Neural cell (in vitro differentiated cells): Measurements from ENCODE around the gene ZFP90. TPM values are rescaled to one million over a fixed set of nuclear protein-coding genes. Genes with fewer than 3 reads are reported as not detected.

Source experiments
- H2AFZ ChIP-seq: fragments of 200-600, 300-800 bp; sonication (generic), shearing (Covaris generic); 2 replicates; pipeline ENCODE4 v1.6.0; 2014; ENCODE audit warnings: low read depth, mild to moderate bottlenecking, antibody characterized with exemption, low read length, moderate library complexity
- H3F3A ChIP-seq: fragments of 200-600 bp; shearing (Covaris generic); 2 replicates; pipeline ENCODE4 v1.6.1; 2016; ENCODE audit warnings: mild to moderate bottlenecking, moderate library complexity, mixed read lengths, antibody characterized with exemption, low read length; ENCODE audit not compliant: insufficient read depth, poor library complexity, severe bottlenecking
- H3K27ac ChIP-seq: fragments of 200-600, 300-800 bp; sonication (generic), shearing (Covaris generic); 2 replicates; pipeline ENCODE4 v1.5.1; 2014; ENCODE audit warnings: mild to moderate bottlenecking, low read length, moderate library complexity
- H3K27me3 ChIP-seq: fragments of 300-800, 200-600 bp; sonication (generic), shearing (Covaris generic); 2 replicates; pipeline ENCODE4 v1.6.0; 2014; ENCODE audit warnings: mild to moderate bottlenecking, low read depth, low read length, moderate library complexity; ENCODE audit not compliant: insufficient read depth
- H3K36me3 ChIP-seq: fragments of 300-800, 200-600 bp; sonication (generic), shearing (Covaris generic); 2 replicates; pipeline ENCODE4 v1.5.1; 2014; ENCODE audit warnings: mild to moderate bottlenecking, antibody characterized with exemption, low read length, moderate library complexity; ENCODE audit not compliant: insufficient read depth
- H3K4me2 ChIP-seq: fragments of 300-800, 200-600 bp; sonication (generic), shearing (Covaris generic); 2 replicates; pipeline ENCODE4 v1.6.0; 2014; ENCODE audit warnings: mild to moderate bottlenecking, low read length
- H3K4me3 ChIP-seq: fragments of 300-800, 200-600 bp; sonication (generic), shearing (Covaris generic); 2 replicates; pipeline ENCODE4 v1.5.1; 2014; ENCODE audit warnings: mild to moderate bottlenecking, low read length, moderate library complexity
- H3K79me2 ChIP-seq: fragments of 200-600 bp; shearing (Covaris generic); replicated peaks from 2 replicates; pipeline ENCODE4 v1.6.0; 2014; ENCODE audit warnings: mild to moderate bottlenecking, low read length, moderate library complexity; ENCODE audit not compliant: insufficient read depth
- H3K9ac ChIP-seq: fragments of 300-800, 200-600 bp; sonication (generic), shearing (Covaris generic); 2 replicates; pipeline ENCODE4 v1.6.1; 2016; ENCODE audit warnings: mild to moderate bottlenecking, low read length, mixed read lengths
- H3K9me2 ChIP-seq: fragments of 200-600 bp; shearing (Covaris generic); 2 replicates; pipeline ENCODE4 v1.6.1; 2016; ENCODE audit warnings: mild to moderate bottlenecking, low read length, mixed read lengths; ENCODE audit not compliant: insufficient read depth
- H3K9me3 ChIP-seq: fragments of 200-600, 300-800 bp; sonication (generic), shearing (Covaris generic); 2 replicates; pipeline ENCODE4 v1.6.1; 2016; ENCODE audit warnings: mild to moderate bottlenecking, mixed run types, low read length, moderate library complexity, mixed read lengths
- H4K20me1 ChIP-seq: fragments of 200-600 bp; shearing (Covaris generic); 2 replicates; pipeline ENCODE4 v1.6.1; 2016; ENCODE audit warnings: mild to moderate bottlenecking, mixed run types; ENCODE audit not compliant: insufficient read depth
- CTCF ChIP-seq: fragments of 450-650 bp; IDR thresholded peaks from 2 replicates; pipeline ENCODE4 v1.5.1; 2014; ENCODE audit warnings: antibody characterized with exemption, mild to moderate bottlenecking, moderate library complexity; ENCODE audit not compliant: poor library complexity, severe bottlenecking
- EP300 ChIP-seq: fragments of 450-650 bp; conservative IDR thresholded peaks from 2 replicates; pipeline ENCODE4 v1.6.1; 2014; ENCODE audit warnings: antibody characterized with exemption, mild to moderate bottlenecking, moderate library complexity; ENCODE audit not compliant: poor library complexity, severe bottlenecking
- EZH2 ChIP-seq: fragments of 200-600, 300-800 bp; shearing (Covaris generic), sonication (generic); IDR thresholded peaks from 2 replicates; pipeline ENCODE4 v1.6.1; 2014; ENCODE audit warnings: antibody characterized with exemption, low read length, borderline replicate concordance, mild to moderate bottlenecking; ENCODE audit not compliant: insufficient read depth, poor library complexity, severe bottlenecking
- MXI1 ChIP-seq: fragments of 450-650 bp; conservative IDR thresholded peaks from 2 replicates; pipeline ENCODE4 v1.6.1; 2014; ENCODE audit warnings: antibody characterized with exemption, mild to moderate bottlenecking; ENCODE audit not compliant: poor library complexity, severe bottlenecking
- POLR2AphosphoS5 ChIP-seq: IDR thresholded peaks from 2 replicates; pipeline ENCODE4 v1.6.1; 2012
- RAD21 ChIP-seq: fragments of 450-650 bp; conservative IDR thresholded peaks from 2 replicates; pipeline ENCODE4 v1.6.1; 2014; ENCODE audit warnings: antibody characterized with exemption, mild to moderate bottlenecking, moderate library complexity
- REST ChIP-seq: IDR thresholded peaks from 2 replicates; pipeline ENCODE4 v1.6.1; 2012; ENCODE audit warnings: borderline replicate concordance
- SMC3 ChIP-seq: fragments of 450-650 bp; conservative IDR thresholded peaks from 2 replicates; pipeline ENCODE4 v1.6.1; 2014; ENCODE audit warnings: antibody characterized with exemption, mild to moderate bottlenecking, moderate library complexity; ENCODE audit not compliant: poor library complexity
- TAF1 ChIP-seq: IDR thresholded peaks from 2 replicates; pipeline ENCODE4 v1.6.1; 2012; ENCODE audit warnings: low read depth
- polyA minus RNA-seq: library from RNA; depleted of rRNA, polyadenylated mRNA; stranded (reverse); fragments of >200 nt; gene quantifications from 2 replicates; pipeline ENCODE4 v1.2.3, GENCODE V29; 2014
- polyA plus RNA-seq: library from polyadenylated mRNA; depleted of rRNA; stranded (reverse); fragments of >200 nt; gene quantifications from 2 replicates; pipeline ENCODE4 v1.2.3, GENCODE V29; 2014

The ZFP90 gene
- polyA plus RNA-seq (73.6 TPM in 2 replicates), polyA minus RNA-seq (132 and 148 TPM in 2 replicates)

GRCh38 chr16:68538880-68539701 lies at the start of gene ZFP90:
Gene ZFP90, plus strand, starts transcription at chr16:68539291. Its CDS starts 502 bp downstream, at chr16:68539793.
- H3K9me2 ChIP-seq = no peaks in the 10 kb centered on the region
- H3K36me3 ChIP-seq = peaks cover 17% of the 10 kb centered on the region
- H3K9me3 ChIP-seq = peaks cover 6% of the 10 kb centered on the region
- H3K27ac ChIP-seq = peak within 1 kb of the TSS; percentile 89
- H3K4me2 ChIP-seq = peak within 1 kb of the TSS; percentile 86
- peak; percentile 12 for TF ChIP-seq SMC3
- peak; percentile 75 for TF ChIP-seq REST
- no peak for TF ChIP-seq CTCF
- peak; percentile 20 for TF ChIP-seq EP300
- TF ChIP-seq EZH2 = no peak
- no peak for TF ChIP-seq RAD21
- peak; percentile 93 for TF ChIP-seq POLR2AphosphoS5
- TF ChIP-seq MXI1 = peak; percentile 44
- peak; percentile 78 for TF ChIP-seq TAF1
- peaks cover 30% of the 10 kb centered on the region for H3K79me2 ChIP-seq
- H4K20me1 ChIP-seq = no peaks in the 10 kb centered on the region
- no peaks in the 10 kb centered on the region for H3F3A ChIP-seq
- H3K9ac ChIP-seq = peak within 1 kb of the TSS; percentile 98
- peak within 1 kb of the TSS; percentile 91 for H3K4me3 ChIP-seq
- no peaks in the 10 kb centered on the region for H3K27me3 ChIP-seq
- peak within 1 kb of the TSS; percentile 91 for H2AFZ ChIP-seq

GRCh38 chr16:68490358-68490757 lies 48.7 kb upstream of the ZFP90 start:
- Histone ChIP-seq H3F3A (no peaks in the 10 kb centered on the region), H4K20me1 (no peaks in the 10 kb centered on the region), H3K27ac (no peak overlapping the region), H3K36me3 (no peaks in the 10 kb centered on the region), H3K4me3 (no peak overlapping the region), H3K9ac (no peak overlapping the region), H3K27me3 (no peaks in the 10 kb centered on the region), H3K79me2 (no peaks in the 10 kb centered on the region), H2AFZ (no peak overlapping the region), H3K9me2 (no peaks in the 10 kb centered on the region), H3K9me3 (no peaks in the 10 kb centered on the region), H3K4me2 (no peak overlapping the region)
- TF ChIP-seq RAD21 = no peak
- TF ChIP-seq CTCF = no peak
- no peak for TF ChIP-seq SMC3
- TF ChIP-seq EP300 = no peak
- no peak for TF ChIP-seq POLR2AphosphoS5
- TF ChIP-seq EZH2 = no peak
- TF ChIP-seq TAF1 = no peak
- TF ChIP-seq REST = no peak
- TF ChIP-seq MXI1 = no peak
